Upper lobe of left lung (tissue), 4 donors: ENCODE results near the gene TRHDE.

Experiments
- CTCF ChIP-seq, 6 experiments: fragments of 450-650 bp in 4 of 6; fragments of 200-600 bp in 2 of 6; sonication (generic) in 2 of 6; IDR thresholded peaks; one replicate each; pipeline ENCODE4 v1.5.1; 2016 to 2019; ENCODE audit warnings: antibody characterized with exemption in 6 of 6
- EP300 ChIP-seq, 4 donors: sonication (generic); formaldehyde crosslinking; IDR thresholded peaks; one replicate each; pipeline ENCODE4 v1.5.1; 2017; ENCODE audit warnings: antibody characterized with exemption in 4 of 4, control low read depth in 2 of 4
- POLR2A ChIP-seq, 4 donors: fragments of 450-650 bp; IDR thresholded peaks; one replicate each; pipeline ENCODE4 v1.5.1; 2016 to 2017; ENCODE audit warnings: antibody characterized with exemption in 4 of 4, mild to moderate bottlenecking in 2 of 4
- POLR2AphosphoS5 ChIP-seq, 2 donors: sonication (generic); formaldehyde crosslinking; IDR thresholded peaks; one replicate each; pipeline ENCODE4 v1.5.1; 2017; ENCODE audit warnings: antibody characterized with exemption in 2 of 2

- no peak for TF ChIP-seq POLR2AphosphoS5 (IDR thresholded peaks at IDR 0.05)
- TF ChIP-seq CTCF (IDR thresholded peaks at IDR 0.05): no peak
- TF ChIP-seq POLR2A (IDR thresholded peaks at IDR 0.05): no peak
- TF ChIP-seq EP300 (IDR thresholded peaks at IDR 0.05): no peak
Observed at GRCh38 chr12:72631926-72632685, 359.9 kb downstream of the TRHDE start.
